Umbilical cord (tissue), 2 donors: ENCODE data around the gene ADNP2. TPM values are rescaled to one million over a fixed set of nuclear protein-coding genes. Genes with fewer than 3 reads are reported as not detected.

Experiments used
- DNase-seq: peaks from one replicate; pipeline ENCODE4 v3.0.0-alpha.2; 2015; ENCODE audit warnings: low spot score
- total RNA-seq: library from RNA; depleted of rRNA; stranded (reverse); fragments of >200 nt; gene quantifications from one replicate; pipeline ENCODE4 v1.2.3, GENCODE V29; 2014; ENCODE audit warnings: low replicate concordance; ENCODE audit not compliant: insufficient read depth

ADNP2 gene
- total RNA-seq, 1 donor from 2014 or later: 14.4 TPM

- DNase-seq: no peak
Measured at GRCh38 chr18:80188643-80189530, 79.8 kb downstream of the ADNP2 start.

- no peak for DNase-seq
Measured at GRCh38 chr18:80189531-80189865, 80.4 kb downstream of the ADNP2 start.

Other genes with a start within 250 kb of the ADNP2 start
- gene SLC66A2, start 157.6 kb upstream of the ADNP2 start, total RNA-seq: 13.5 TPM
- 9.4 TPM for gene HSBP1L1, start 144.6 kb upstream of the ADNP2 start, total RNA-seq
- gene TXNL4A, start 120.7 kb upstream of the ADNP2 start, total RNA-seq: 39.2 TPM
- gene RBFA, start 74.8 kb upstream of the ADNP2 start, total RNA-seq: 27.4 TPM
- 12.8 TPM for gene PARD6G, start 138.3 kb downstream of the ADNP2 start, total RNA-seq